Measurements from ENCODE around the gene TUSC2.
"Not testable (repeated sequence)": the region's sequence is repeated elsewhere in the genome, so short reads cannot be mapped to it uniquely, and the experiment has no call there.

Gene TUSC2

DNA sequence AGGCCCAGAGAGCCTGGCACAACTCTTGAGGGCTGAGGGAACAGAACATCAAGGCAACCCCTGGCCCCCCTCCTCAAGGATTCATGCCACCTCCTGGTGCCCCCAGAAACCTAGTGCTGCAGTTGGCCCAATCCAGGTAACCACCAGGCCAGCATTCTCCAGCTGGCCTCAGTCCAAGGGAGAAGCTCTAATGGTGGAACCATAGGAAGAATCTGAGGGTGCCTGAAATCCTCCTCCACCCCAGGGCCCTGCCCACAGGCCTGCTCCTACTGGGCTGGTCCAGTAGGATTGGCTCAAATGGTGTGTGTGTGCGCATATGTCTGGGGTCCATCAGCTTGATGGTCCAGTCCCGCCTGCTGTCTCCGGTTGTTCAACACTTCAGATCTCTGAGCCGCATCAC, 13.2 kb downstream of the TUSC2 start (continued):
- TF ChIP-seq TOX (CRISPR knock-in tag; IDR thresholded peaks at IDR 0.05; ENCODE audit: borderline replicate concordance) (no peak), GLIS3 (CRISPR knock-in tag; IDR thresholded peaks at IDR 0.05) (no peak), ESRRG (CRISPR knock-in tag; IDR thresholded peaks at IDR 0.05) (no peak), TCF4 (CRISPR knock-in tag; IDR thresholded peaks at IDR 0.05; ENCODE audit: borderline replicate concordance) (no peak), RARB (CRISPR knock-in tag; IDR thresholded peaks at IDR 0.05) (no peak), ZC3H10 (CRISPR knock-in tag; IDR thresholded peaks at IDR 0.05) (no peak), ARNTL (CRISPR knock-in tag; IDR thresholded peaks at IDR 0.05; ENCODE audit: borderline replicate concordance, low read depth) (no peak), ZNF70 (CRISPR knock-in tag; IDR thresholded peaks at IDR 0.05) (no peak), PATZ1 (CRISPR knock-in tag; IDR thresholded peaks at IDR 0.05; ENCODE audit: borderline replicate concordance) (no peak), ZFP30 (CRISPR knock-in tag; IDR thresholded peaks at IDR 0.05) (no peak)

DNA sequence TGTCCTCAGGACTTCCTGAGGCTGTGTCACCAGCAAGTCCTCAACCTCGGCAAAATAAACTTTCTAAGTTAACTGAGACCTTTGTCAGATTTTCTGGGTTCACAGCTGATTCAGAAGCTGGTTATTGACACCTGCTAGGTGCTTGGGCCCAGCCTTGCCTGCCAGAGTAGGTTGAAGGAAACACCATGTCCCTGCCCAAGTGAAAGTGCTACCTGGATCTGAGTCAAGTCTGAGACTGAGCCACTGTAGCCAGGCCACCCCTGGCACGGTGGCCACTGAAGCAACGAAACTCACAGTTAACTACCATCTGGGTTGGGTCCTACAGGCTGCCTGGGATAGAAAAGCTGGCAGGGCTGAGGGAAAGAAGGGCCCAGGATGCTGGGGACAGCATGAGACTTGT, 13.7 kb downstream of the TUSC2 start:
- no peak for ATAC-seq
- no peak for TF ChIP-seq RARB (CRISPR knock-in tag; IDR thresholded peaks at IDR 0.05)
- TF ChIP-seq CSRNP3 (CRISPR knock-in tag; IDR thresholded peaks at IDR 0.05): no peak
- no peak for TF ChIP-seq ESRRG (CRISPR knock-in tag; IDR thresholded peaks at IDR 0.05)
- no peak for TF ChIP-seq CSDC2 (CRISPR knock-in tag; IDR thresholded peaks at IDR 0.05)
- TF ChIP-seq SNAI2 (CRISPR knock-in tag; IDR thresholded peaks at IDR 0.05): no peak
- no peak for TF ChIP-seq TCF4 (CRISPR knock-in tag; IDR thresholded peaks at IDR 0.05; ENCODE audit: borderline replicate concordance)
- no peak for TF ChIP-seq ZNF8 (CRISPR knock-in tag; IDR thresholded peaks at IDR 0.05)
- no peak for TF ChIP-seq ARNTL (CRISPR knock-in tag; IDR thresholded peaks at IDR 0.05; ENCODE audit: borderline replicate concordance, low read depth)
- TF ChIP-seq, protein P1, sequence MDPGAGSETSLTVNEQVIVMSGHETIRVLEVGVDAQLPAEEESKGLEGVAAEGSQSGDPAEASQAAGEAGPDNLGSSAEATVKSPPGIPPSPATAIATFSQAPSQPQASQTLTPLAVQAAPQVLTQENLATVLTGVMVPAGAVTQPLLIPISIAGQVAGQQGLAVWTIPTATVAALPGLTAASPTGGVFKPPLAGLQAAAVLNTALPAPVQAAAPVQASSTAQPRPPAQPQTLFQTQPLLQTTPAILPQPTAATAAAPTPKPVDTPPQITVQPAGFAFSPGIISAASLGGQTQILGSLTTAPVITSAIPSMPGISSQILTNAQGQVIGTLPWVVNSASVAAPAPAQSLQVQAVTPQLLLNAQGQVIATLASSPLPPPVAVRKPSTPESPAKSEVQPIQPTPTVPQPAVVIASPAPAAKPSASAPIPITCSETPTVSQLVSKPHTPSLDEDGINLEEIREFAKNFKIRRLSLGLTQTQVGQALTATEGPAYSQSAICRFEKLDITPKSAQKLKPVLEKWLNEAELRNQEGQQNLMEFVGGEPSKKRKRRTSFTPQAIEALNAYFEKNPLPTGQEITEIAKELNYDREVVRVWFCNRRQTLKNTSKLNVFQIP (CRISPR knock-in tag; IDR thresholded peaks at IDR 0.05; ENCODE audit: borderline replicate concordance, low read depth): no peak

DNA sequence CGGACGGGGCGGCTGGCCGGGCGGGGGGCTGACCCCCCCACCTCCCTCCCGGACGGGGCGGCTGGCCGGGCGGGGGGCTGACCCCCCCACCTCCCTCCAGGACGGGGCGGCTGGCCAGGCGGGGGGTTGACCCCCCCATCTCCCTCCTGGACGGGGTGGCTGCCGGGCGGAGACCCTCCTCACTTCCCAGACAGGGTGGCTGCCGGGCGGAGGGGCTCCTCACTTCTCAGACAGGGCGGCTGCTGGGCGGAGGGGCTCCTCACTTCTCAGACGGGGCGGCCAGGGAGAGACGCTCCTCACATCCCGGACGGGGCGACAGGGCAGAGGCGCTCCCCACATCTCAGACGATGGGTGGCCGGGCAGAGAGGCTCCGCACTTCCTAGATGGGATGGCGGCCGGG, 16.0 kb downstream of the TUSC2 start:
- ATAC-seq: not testable (repeated sequence)

GRCh38 chr3:50304601-50305000, 23.4 kb downstream of the TUSC2 start:
- ATAC-seq: no peak
- TF ChIP-seq ZNF565 (CRISPR knock-in tag; conservative IDR thresholded peaks at IDR 0.05; ENCODE audit: low read depth) (no peak), ZC3H10 (CRISPR knock-in tag; IDR thresholded peaks at IDR 0.05) (no peak), CSRNP3 (CRISPR knock-in tag; IDR thresholded peaks at IDR 0.05) (no peak), PATZ1 (CRISPR knock-in tag; IDR thresholded peaks at IDR 0.05; ENCODE audit: borderline replicate concordance) (no peak), BACH2 (CRISPR knock-in tag; IDR thresholded peaks at IDR 0.05; ENCODE audit: borderline replicate concordance) (no peak), PPARA (CRISPR knock-in tag; IDR thresholded peaks at IDR 0.05; ENCODE audit: borderline replicate concordance) (no peak), SNAI2 (CRISPR knock-in tag; IDR thresholded peaks at IDR 0.05) (no peak), TOX (CRISPR knock-in tag; IDR thresholded peaks at IDR 0.05; ENCODE audit: borderline replicate concordance) (no peak), TCF4 (CRISPR knock-in tag; IDR thresholded peaks at IDR 0.05; ENCODE audit: borderline replicate concordance) (no peak), ISL1 (CRISPR knock-in tag; IDR thresholded peaks at IDR 0.05) (no peak)
- TF ChIP-seq, protein P1 (CRISPR knock-in tag; IDR thresholded peaks at IDR 0.05; ENCODE audit: borderline replicate concordance, low read depth): no peak

All from SK-N-SH treated with all-trans-retinoic acid at 6 μM for 48 hours (cell line).